ENCODE measurements around the gene CAD.
"Not testable (repeated sequence)": the region's sequence is repeated elsewhere in the genome, so short reads cannot be mapped to it uniquely, and the experiment has no call there.

CAD gene

DNA sequence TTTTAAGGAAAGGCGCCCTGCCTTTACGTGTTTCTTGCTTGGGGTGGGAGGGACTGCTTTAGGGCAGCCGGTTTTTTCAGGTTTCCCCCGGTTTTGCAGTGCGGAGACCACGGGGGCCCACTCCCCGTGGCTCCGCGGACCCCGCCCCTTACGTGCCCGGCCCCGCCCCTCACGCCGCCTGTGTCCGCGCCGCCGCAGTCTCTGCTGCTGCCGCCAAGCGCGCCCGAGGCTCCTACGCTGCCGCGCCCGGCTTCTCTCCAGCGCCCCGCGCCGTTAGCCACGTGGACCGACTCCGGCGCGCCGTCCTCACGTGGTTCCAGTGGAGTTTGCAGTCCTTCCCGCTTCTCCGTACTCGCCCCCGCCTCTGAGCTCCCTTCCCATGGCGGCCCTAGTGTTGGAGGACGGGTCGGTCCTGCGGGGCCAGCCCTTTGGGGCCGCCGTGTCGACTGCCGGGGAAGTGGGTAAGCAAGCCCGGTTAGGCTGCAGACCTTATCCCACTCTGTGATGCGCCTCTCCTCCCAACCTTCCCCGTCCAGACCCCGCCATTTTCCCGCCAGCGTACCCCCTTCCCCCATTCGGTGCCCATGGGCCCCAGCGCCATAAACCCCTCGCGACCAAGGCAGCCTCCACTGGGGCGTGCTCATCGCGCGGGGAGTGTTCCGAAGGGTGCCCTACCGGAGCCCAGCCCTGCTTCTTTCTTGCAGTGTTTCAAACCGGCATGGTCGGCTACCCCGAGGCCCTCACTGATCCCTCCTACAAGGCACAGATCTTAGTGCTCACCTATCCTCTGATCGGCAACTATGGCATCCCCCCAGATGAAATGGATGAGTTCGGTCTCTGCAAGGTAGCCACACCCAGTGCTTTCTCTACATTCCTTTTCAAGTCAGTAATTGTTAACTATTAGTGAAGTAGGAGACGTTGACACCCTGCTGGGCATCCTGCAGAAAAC lies at the start of gene CAD:
TSS of gene CAD (plus strand) at position 197 of the 949 bp plus-strand sequence. CDS start at position 380, 183 bp downstream.
- peak; percentile 18 to 89 (median 69) for DNase-seq

DNA sequence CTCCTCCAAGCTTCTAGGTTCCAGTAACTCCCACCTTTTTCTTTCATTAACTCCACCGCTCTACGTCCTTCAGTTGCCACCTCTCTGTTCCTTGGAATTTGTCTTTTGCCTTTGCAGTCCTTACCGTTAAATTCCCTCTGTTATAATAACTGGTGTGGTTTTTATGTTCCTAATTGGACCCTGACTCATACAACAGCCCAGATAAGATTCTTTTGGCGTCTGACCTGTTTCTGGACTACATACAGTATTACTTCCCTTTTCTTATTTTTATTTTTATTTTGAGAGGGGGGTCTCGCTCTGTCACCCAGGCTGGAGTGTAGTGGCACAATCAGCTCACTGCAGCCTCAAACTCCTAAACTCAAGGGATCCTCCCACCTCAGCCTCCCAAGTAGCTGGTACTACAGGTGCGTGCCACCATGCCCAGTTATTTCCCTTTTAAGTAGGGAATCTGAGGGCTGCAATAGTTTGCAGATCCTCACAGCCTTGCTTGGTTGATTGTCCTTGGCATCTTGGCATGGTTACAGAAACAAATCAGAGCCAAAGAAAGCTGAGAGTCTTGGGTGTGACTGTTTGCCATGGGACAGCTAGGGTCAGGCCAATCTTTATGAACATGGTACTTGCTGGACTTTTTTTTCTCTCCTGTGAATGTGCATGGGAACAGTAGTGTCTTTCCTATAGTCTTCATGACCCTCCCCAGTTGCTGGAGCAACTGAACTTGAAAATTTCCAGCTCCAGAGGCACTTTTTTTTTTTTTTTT lies 46.4 kb upstream of the CAD start:
- DNase-seq, result no peak

DNA sequence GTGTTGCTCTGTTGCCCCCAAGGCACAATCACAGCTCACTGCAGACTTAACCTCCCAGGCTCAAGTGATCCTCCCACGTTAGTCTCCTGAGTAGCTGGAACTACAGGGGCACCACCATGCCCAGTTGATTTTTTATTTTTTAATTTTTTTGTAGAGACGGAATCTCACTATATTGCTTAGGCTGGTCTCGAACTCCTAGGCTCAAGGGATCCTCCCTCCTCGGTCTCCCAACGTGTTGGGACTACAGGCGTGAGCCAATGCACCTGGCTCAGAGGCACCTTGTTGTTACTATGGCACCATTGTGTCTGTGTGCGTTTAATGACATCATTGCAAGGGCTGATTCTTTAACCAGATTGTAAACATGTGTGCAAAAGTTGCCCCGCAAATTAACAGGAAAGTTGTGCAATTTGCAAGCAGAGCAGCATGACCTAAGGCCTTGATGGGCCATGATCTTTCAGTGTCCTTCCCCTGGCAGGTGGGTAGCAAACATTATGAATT lies 45.8 kb upstream of the CAD start:
- DNase-seq, result no peak

DNA sequence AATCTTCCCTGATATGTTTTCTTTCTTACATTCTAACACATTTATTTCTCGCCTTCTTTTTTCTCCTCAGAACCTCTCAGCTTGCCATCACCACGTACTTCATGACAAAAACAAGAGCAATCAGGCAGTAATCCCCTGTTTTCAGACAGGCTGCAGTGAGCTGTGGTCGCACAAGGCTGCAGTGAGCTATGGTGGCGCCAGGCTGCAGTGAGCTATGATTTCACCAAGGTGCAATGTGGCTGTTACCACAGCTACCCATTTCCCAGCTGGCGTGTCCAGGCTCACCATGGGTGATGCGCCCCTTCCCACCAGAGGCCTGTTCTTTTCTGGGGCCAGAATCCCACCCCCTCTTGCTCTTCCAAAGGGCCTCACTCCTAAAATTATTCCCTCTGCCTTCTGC lies 42.5 kb upstream of the CAD start:
- DNase-seq, result no peak

DNA sequence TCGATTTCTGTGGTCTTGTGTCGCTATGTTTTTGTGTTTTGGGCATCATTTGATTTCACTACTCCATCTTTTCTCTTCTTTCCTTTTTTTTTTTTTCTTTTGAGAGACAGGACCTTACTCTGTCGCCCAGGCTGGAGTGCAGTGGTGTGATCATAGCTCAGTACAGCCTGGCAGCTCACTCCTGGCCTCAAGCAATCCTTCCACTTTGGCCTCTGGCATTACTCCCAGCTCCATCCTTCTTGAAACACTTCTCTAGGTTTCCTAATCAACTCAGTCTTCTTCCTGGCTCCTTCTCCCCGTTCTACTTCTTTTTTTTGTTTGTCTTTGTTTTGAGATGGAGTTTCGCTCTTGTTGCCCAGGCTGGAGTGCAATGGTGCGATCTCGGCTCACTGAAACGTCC lies 41.8 kb upstream of the CAD start:
- no peak for DNase-seq

DNA sequence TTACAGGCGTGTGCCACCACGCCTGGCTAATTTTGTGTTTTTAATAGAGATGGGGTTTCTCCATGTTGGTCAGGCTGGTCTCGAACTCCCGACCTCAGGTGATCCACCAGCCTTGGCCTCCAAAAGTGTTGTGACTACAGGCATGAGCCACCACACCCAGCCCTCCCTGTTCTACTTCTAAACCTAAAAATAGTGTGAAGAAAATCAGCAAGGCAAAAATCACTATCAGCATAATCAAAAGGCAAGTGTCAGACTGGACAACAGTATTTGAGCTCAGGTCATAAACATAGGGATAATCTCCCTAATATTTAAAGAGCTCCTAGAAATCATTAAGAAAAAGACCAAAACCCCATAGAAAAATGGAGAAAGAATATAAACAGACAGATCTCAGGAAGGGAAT lies 41.4 kb upstream of the CAD start:
- DNase-seq, result not testable (repeated sequence)

DNA sequence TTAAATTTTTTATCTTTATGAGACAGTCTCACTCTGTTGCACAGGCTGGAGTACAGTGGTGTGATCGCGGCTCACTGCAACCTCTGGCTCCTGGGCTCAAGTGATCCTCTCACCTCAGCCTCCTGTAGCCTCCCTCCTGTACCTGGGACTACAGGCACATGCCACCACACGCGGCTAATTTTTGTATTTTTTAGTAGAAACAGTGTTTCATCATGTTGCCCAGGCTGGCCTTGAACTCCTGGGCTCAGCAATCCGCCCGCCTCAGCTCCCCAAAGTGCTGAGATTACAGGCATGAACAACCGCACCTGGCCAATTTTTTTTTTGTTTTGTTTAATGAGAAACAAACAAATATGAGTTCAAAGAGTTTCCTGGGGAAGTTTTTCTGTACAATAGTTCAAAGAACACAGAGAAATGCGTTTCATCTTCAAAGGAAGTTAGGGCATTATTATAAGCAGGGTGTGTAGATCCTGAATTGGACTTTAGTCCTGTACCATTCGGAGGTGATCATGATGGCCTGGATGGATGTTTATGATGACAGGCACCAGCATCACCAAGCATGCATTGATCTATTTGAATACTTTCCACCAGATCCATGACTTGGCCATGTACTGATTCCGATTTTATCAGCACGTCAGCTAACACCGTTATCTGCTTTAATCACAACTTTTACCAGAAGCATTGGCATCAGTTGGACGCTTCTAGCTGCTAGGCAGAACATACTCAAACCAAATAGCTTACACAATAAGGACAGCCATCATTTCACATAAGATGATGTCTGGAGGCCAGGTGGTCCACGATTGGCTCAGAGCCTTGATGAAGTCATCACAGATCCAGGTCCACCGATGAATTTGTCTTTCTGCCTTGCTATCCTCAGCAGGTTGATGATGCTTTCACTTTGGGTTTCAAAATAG lies 39.5 kb upstream of the CAD start:
- no peak for DNase-seq

DNA sequence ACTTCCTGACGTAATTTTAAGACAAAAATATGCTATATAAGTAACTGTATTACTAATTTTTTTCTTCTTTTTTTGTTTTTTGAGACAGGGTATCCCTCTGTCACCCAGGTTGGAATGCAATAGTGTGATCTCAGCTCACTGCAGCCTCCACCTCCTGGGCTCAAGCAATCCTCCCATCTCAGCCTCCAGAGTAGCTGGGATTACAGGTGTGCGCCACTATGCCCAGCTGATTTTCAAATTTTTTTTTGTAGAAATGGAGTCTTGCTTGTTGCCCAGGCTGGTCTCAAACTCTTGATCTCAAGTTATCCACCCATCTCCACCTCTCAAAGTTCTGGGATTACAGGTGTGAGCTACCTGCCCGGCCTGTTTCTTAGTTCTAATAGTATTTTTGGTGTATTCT lies 38.7 kb upstream of the CAD start:
- DNase-seq, result no peak

DNA sequence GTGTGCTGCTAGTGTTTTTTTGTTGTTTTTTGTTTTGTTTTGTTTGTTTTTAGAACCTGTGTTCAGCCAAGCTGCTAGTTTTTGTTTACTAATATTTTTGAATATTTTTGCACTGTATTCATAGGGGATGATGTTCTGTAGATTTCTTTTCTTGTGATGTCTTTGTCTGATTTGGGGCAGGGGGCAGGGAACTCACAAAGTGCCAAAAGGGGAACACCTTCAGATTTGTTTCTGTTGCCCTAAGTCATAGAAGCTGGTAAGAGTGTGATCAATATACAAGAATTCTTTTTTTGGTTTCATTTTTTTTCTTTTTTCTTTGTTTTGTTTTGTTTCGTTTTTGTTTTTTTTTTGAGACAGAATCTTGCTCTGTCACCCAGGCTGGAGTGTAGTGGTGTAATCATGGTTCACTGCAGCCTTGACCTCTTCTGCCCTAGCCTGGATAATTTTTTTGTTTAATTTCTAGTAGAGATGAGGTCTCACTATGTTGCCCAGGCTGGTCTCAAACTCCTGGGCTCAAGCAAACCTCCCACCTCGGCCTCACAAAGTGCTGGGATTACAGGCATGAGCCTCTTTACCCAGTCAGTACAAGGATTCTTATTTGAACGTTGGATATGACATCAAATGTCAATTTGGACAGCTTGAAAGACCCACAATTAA lies 37.7 kb upstream of the CAD start:
- DNase-seq, result no peak

DNA sequence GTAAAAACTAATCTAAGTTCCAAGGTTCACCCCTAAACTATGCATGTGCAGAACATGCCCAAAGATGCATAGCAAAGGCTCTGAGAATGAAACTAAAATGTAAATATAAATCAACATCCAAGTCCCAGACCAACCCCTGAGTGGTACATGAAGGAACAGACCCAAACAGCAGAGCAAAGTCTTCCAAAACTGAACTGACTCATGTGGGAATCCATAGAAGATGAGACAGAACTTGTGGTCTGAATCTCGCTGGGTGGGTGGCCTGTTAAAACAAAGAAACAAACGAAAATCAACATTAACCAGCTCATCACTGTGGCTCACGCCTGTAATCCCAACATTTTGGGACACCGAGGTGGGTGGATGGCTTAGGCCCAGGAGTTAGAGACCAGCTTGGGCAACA lies 34.8 kb upstream of the CAD start:
- DNase-seq, result no peak

DNA sequence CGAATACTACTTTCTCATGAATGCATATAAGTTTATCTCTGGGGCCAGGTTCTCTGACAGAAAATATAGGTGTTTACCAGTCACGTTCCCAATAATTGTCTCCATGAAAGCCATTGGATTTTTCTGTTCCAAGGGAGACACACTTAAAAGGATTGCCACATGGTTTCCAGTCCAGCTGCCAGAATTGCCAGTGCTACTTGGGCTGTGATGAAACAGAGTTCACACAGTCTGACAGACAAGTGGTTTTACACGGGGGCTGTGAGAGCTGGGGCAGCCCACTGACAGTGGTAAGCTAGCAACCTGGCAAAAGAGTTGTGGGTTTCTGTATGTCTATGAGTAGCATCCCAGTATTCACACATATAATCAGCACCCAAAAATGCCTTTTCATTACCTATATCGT lies 33.1 kb upstream of the CAD start:
- DNase-seq, result no peak

DNA sequence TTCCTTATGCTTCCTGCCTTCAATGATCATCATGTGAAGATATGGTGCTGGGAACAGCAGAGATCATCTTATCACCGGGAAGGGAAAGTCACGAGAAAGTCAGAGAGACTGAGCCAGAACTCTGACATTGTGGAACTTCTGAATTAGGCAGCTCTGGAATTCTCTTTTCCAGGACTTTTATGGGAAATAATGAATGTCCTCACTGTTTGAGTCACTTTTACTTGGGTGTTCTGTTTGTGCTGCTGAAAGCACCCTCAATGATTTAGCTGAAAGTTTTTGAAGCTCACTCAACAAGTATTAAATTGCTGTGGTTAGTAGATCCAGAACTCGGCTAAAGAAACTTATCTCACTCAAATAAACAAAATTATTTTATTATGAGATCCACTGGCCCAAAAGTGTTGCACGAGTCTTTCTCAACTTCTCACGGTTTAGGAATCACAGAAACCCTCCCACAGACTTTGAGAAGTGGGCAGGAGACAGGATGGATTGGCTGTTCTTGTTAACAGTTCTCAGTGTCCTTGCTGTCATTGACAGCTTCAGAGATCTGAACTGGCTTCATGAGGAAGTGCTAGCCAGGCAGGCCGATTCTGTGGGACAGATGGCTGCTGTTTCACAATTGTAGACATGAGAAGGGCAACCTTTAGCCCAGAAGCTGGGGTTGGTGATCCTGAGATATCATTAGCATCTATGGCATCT lies 31.7 kb upstream of the CAD start:
- DNase-seq, result peak in 15 of 56 donors; percentile 2 to 43 (median 17)

DNA sequence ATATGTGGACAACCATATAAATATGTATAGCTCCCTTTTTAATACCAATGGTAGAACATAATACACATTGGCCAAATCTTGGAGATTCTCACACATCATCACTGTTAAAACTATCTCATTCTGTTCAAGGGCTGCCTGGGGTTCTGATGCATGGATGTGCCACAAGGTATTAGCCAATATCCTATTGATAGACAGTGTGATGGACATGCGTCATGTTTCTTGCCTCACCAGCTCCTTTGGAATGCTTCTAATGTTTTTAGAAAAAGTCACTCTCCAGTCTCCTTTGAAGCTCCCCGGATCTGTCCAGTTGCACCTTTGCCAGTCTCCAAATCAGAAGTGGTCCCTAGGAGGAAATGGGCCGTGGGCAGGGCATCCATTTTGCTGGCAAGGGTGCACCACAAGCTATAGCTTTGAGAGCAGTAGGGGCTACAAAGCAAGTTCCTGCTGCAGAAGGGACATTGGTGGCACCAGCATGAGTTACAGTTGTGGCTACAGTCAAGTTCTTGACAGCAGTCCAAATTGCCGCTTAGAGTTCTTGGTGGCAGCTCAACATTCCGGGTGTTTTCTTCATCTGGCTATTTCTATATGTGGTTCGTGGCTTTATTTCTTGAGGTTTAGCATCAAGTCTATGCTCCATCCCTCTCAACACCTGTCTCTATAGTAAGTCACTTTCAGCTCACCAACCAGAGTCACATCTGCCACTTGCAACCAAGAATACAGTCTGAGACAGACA lies 30.4 kb upstream of the CAD start:
- no peak for DNase-seq

DNA sequence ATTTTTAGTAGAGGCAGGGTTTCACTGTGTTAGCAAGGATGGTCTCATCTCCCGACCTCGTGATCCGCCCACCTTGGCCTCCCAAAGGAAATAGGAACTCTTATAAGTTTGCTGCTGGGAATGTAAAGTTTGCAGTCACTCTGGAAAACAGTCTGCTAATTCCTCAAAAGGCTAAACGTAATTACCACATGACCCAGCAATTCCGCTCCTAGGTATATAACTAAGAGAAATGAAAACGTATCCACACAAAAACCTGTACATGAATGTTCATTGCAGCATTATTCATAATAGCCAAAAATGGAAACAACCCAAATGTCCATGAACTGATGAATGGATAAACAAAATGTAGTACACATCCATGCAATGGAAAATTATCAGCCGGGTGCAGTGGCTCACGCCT lies 27.2 kb upstream of the CAD start:
- DNase-seq, result no peak

DNA sequence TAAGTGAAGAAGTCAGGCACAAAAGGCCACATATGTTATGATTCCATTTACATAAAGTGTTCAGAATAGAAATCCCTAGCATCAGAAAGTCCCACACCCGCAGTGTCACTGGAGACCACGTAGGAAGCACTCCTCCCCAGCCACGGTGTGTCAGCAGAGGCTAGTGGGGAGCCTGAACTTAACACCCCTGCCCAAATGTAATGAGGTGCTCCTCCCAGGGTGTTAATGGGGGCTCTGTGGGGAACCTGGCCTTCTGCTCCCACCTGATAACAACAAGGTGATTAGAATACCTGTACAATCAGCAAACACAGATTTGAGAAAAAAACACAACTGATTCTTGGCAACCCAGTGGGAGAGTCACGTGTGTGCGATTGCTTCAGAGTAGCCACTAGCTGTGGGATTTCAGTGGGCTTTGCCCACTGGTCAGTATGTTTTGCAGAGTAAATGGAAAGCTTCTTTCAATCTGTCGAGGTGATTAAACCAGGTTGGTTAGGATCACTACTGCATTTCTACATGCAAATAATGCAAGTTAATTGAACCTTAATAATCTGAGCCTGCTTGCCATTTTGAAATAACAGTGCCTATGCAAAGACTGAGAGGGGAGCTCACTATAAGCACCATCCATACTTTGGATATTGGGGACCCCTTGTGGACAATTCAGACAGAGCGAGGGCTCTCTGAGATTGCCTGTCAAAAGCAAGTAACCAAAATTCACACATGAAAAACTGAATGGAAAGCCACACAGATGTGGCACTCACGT lies 25.9 kb upstream of the CAD start:
- peak in 23 of 56 donors; percentile 2 to 70 (median 9) for DNase-seq

DNA sequence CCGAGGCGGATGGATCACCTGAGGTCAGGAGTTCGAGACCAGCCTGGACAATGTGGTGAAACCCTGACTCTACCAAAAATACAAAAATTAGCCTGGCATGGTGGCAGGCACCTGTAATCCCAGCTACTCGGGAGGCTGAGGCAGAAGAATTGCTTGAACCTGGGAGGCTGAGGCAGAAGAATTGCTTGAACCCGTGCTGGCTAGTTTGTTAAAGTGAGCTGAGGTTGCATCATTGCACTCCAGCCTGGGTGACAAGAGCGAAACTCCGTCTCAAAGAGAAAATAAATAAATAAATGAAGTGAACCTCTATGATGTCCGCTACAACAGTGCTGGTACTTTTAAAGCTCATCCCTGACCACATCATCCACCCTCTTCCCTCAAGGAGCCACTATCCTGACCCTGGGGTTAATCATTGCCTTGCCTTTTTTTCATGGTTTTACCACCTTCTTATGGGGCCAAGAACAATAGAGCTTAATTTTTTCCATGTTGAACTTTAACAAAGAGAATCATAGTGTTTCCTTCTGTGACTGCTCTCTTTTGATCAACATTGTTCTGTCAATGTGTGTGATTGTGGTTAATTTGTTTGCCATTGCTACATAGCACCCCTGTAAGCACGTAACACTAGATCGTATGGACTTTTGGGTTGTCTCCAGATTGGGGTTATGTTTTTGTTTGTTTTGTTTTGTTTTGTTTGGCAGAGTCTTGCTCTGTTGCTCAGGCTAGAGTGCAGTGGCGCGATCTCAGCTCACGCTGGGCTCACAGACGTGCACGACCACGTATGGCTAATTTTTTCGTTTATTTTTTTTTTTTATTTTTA lies 22.4 kb upstream of the CAD start:
- no peak for DNase-seq

DNA sequence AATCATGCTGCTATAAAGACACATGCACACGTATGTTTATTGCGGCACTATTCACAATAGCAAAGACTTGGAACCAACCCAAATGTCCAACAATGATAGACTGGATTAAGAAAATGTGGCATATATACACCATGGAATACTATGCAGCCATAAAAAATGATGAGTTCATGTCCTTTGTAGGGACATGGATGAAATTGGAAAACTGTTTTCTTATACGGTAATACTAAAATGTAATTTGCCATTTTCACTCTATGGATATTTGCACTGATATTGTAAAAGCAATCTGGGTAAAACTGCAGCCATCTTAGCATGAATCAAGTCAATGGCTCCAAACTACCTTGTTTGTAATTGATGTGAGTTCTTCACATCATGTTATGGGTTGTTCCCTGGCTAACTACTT lies 21.4 kb upstream of the CAD start:
- not testable (repeated sequence) for DNase-seq

DNA sequence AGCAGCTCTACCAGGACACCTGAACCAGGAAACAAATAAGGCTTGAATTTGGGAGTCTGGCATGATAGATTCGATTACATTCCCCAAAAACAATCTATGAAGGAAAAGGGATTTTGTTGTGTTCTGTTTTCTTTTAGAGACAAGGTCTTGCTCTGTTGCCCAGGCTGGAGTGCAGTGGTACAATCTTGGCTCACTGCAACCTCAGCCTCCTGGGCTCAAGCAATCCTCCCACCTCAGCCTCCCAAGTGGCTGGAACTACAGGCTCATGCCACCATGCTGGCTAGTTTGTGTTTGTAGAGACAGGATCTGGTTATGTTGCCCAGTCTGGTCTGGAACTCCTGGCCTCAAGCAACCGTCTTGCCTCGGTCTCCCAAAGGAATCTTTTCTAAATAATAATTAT lies 19.1 kb upstream of the CAD start:
- DNase-seq, result not testable (repeated sequence)
